RCC 7860 (cell line): ENCODE results near the gene THRAP3.
A peak's percentile ranks its signal among the peaks of the same experiment; 100 is the strongest.

Experiments used
- DNase-seq: peaks from one replicate; pipeline ENCODE4 v3.0.0-alpha.2; 2015; ENCODE audit warnings: low spot score
- FAIRE-seq: peaks from 2 replicates; lab custom pipeline; 2012; peaks lifted over from hg19 to GRCh38; lab: Jason Lieb, UNC

Gene THRAP3

GRCh38 chr1:36349241-36349671, 125.0 kb downstream of the THRAP3 start:
- DNase-seq (peak; percentile 53), FAIRE-seq (no peak)

GRCh38 chr1:36349839-36350238, 125.6 kb downstream of the THRAP3 start:
- DNase-seq (no peak), FAIRE-seq (no peak)

DNA sequence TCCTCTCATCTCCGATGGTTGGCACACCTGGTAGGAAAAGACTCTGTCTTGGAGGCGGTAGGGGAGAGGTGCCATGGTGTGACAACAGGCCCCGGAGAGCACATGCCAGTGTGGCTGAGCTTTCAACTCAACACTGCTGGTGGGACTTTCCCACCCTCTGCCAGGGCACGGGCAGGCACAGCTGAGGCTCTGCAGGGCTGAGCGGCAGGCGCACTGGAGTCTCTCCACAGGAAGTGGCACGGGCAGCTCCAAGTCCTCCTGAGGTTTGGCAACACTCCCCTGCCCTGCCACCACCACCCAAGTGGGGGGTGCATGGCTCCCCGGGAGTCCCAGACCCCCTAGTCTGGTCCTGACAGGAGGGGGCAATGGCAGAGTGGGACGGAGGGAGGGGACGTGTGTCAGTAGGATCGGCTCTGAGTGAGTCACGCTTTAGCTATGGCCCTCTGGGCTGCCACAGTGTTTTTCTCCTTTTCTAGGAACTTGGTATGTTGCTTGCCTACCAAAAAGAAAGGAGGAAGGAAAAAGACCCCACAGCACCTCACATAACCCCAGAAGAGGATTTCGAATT, 126.5 kb downstream of the THRAP3 start:
- DNase-seq (peak; percentile 97), FAIRE-seq (peak; percentile 94)

DNA sequence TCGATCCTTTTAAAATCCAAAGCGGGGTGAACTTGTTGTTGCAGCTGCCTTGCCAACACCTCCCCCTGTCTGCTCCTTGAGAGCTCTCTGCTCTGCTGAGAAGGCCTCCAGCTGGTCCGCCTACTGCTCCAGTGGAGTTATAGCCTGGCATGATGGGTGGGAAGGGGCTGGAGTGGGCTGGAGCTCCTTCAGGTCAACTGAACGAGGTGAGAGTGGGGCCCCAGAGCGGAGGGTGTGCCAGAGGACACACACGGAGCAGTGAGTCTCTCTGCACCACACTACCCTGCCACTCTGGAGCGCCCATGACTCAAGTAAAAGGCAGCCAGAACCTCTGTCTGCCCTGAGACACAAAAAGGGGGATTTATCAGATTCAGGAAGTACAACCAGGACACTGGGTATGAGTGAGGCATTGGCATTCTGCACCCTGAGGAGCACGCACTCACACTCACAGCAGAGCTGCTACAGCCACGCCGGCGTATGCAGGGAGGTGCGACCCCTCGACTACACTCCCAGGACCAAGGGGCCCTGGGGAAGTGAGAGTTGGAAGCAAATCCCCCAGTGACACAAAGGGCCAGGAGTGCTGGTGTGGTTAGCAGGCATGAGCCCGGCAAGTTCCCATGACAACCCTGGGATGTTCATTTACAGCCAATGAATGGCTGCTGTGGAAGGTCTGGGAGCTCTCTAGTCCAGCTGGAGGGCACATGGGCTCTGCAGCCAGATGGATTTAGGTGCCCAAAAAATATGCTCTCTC, 127.2 kb downstream of the THRAP3 start:
- FAIRE-seq (peak; percentile 85), DNase-seq (peak; percentile 97)

GRCh38 chr1:36352125-36352909, 128.1 kb downstream of the THRAP3 start:
- FAIRE-seq (peak; percentile 23), DNase-seq (peak; percentile 86)

- DNase-seq = peak; percentile 68
Measured at GRCh38 chr1:36352910-36353878, 129.0 kb downstream of the THRAP3 start.

GRCh38 chr1:36354486-36354885, 130.2 kb downstream of the THRAP3 start:
- DNase-seq (no peak), FAIRE-seq (no peak)

More at GRCh38 chr1:36352910-36353878, 129.0 kb downstream of the THRAP3 start:
- peak; percentile 80 for FAIRE-seq
